Right lobe of liver (tissue), 6 donors: ENCODE data around the gene COX6B2. TPM values are rescaled to one million over a fixed set of nuclear protein-coding genes. Genes with fewer than 3 reads are reported as not detected.

Source experiments
- ATAC-seq, 4 donors: fragments of 200-7000 bp; cut with Tn5 transposase; one replicate each; pipeline ENCODE4 v1.9.1; 2020; ENCODE audit warnings: mild to moderate bottlenecking in 4 of 4, moderate library complexity in 4 of 4
- DNase-seq, 3 donors: peaks; one replicate each; pipeline ENCODE4 v3.0.0-alpha.2; 2020
- H3K27ac ChIP-seq, 3 donors: fragments of 200-600 bp; one replicate each; pipeline ENCODE4 v1.8.0; 2022
- H3K27me3 ChIP-seq, 2 donors: fragments of 200-600 bp; one replicate each; pipeline ENCODE4 v1.8.0; 2022
- H3K36me3 ChIP-seq, 4 donors: fragments of 200-600 bp; sonication (generic) in 1 of 4; one replicate each; pipeline versions ENCODE4 v1.5.1 to v1.8.0; 2017 to 2022; ENCODE audit warnings: control low read depth in 1 of 4
- H3K4me1 ChIP-seq, 4 donors: fragments of 200-600 bp; sonication (generic) in 1 of 4; one replicate each; pipeline versions ENCODE4 v1.5.1 to v1.8.0; 2017 to 2022; ENCODE audit warnings: control low read depth in 1 of 4
- H3K4me3 ChIP-seq, 3 donors: fragments of 200-600 bp; one replicate each; pipeline ENCODE4 v1.8.0; 2022
- H3K9me3 ChIP-seq, 4 donors: fragments of 200-600 bp; sonication (generic) in 1 of 4; one replicate each; pipeline versions ENCODE4 v1.5.1 to v1.8.0; 2017 to 2022; ENCODE audit warnings: control low read depth in 1 of 4
- CTCF ChIP-seq, 4 donors: fragments of 200-600 bp in 3 of 4; fragments of 450-650 bp in 1 of 4; IDR thresholded peaks; one replicate each; pipeline versions ENCODE4 v1.5.1 to v1.8.0; 2016 to 2022; ENCODE audit warnings: antibody characterized with exemption in 4 of 4, mild to moderate bottlenecking in 2 of 4
- POLR2A ChIP-seq: fragments of 450-650 bp; IDR thresholded peaks from one replicate; pipeline ENCODE4 v1.6.1; 2017; ENCODE audit warnings: antibody characterized with exemption, mild to moderate bottlenecking
- WGBS: methylation state at CpG from one replicate; pipeline ENCODE4 v1.1.6; 2018; ENCODE audit warnings: low coverage, low lambda C conversion rate; ENCODE audit not compliant: insufficient coverage; ENCODE audit errors: missing lambda C conversion rate; 5-methylcytosine and 5-hydroxymethylcytosine counted together
- intact Hi-C, 2 donors: fragments of 100-400 bp; cut with DNase I; formaldehyde crosslinking; loops; one replicate each; pipeline versions ENCODE4 v1.11.2 to v1.14.1; 2022
- total RNA-seq, 6 experiments: library from RNA; depleted of rRNA in 2 of 6; stranded (reverse); fragments of >200 nt in 2 of 6; fragmentation: NEBNext Ultra II Directional in 3 of 6; extraction: Animal tissue kit (Norgen Biotek cat#: 25700) in 3 of 6; gene quantifications; one replicate each; pipeline versions ENCODE4 v1.1.0 to v1.2.4, GENCODE V29; 2016 to 2023
- donor health status: DM: no; HTN: yes; CAD: no.
- donor health status: DM: no; HTN: no; CAD: no.
- donor health status: DM: no; HTN: no; CAD: no.
- donor health status: DM: no; HTN: yes; CAD: no.
- donor health status: DM: no; HTN: yes; CAD: no.

COX6B2 gene
- total RNA-seq, 6 experiments from 2014 or later: not detected

- Histone ChIP-seq H3K27ac (no peak overlapping the region), H3K9me3 (no peaks in the 10 kb centered on the region), H3K36me3 (no peaks in the 10 kb centered on the region), H3K4me1 (no peaks in the 10 kb centered on the region), H3K4me3 (no peak overlapping the region), H3K27me3 (no peaks in the 10 kb centered on the region)
- TF ChIP-seq POLR2A (no peak), CTCF (IDR thresholded peaks at IDR 0.05) (no peak)
- DNase-seq: no peak
- ATAC-seq: no peak
- WGBS: 82% methylated on average over 4 of the region's 7 CpGs
- intact Hi-C loops: no loop called here
Observed at GRCh38 chr19:55310498-55310897, 44.0 kb downstream of the COX6B2 start.

GRCh38 chr19:55309448-55309847, 45.1 kb downstream of the COX6B2 start:
- ATAC-seq (no peak), DNase-seq (no peak)
- Histone ChIP-seq H3K4me3 (no peak overlapping the region), H3K27ac (no peak overlapping the region), H3K9me3 (no peaks in the 10 kb centered on the region), H3K36me3 (no peaks in the 10 kb centered on the region), H3K27me3 (no peaks in the 10 kb centered on the region), H3K4me1 (no peaks in the 10 kb centered on the region)
- no peak for TF ChIP-seq POLR2A
- TF ChIP-seq CTCF (IDR thresholded peaks at IDR 0.05): no peak
- intact Hi-C loops: loop anchor here in 1 of 2 donors (10.0 kb wide), 1 partner anchor 95 kb away; the partner anchor contains the start of gene UBE2S
- WGBS: 55% methylated on average over 2 of the region's 5 CpGs

GRCh38 chr19:55308281-55308680, 46.2 kb downstream of the COX6B2 start:
- H3K4me3 ChIP-seq: no peak overlapping the region
- H3K9me3 ChIP-seq: no peaks in the 10 kb centered on the region
- H3K4me1 ChIP-seq: no peaks in the 10 kb centered on the region
- intact Hi-C loops: loop anchor here in 1 of 2 donors (10.0 kb wide), 1 partner anchor 97 kb away; the partner anchor contains the start of gene UBE2S
- 71% methylated on average over 8 of the region's 11 CpGs for WGBS
- H3K27ac ChIP-seq: no peak overlapping the region
- TF ChIP-seq POLR2A (no peak), CTCF (IDR thresholded peaks at IDR 0.05) (no peak)
- DNase-seq (no peak), ATAC-seq (no peak)
- no peaks in the 10 kb centered on the region for H3K27me3 ChIP-seq
- H3K36me3 ChIP-seq: no peaks in the 10 kb centered on the region

- 78% methylated on average over 3 of the region's 3 CpGs for WGBS
- intact Hi-C loops: loop anchor here in 1 of 2 donors (10.0 kb wide), 1 partner anchor 98 kb away; the partner anchor contains the start of gene UBE2S
Observed at GRCh38 chr19:55306712-55307111, 47.8 kb downstream of the COX6B2 start.

More at GRCh38 chr19:55306712-55307111, 47.8 kb downstream of the COX6B2 start:
- Histone ChIP-seq H3K4me3 (no peak overlapping the region), H3K36me3 (no peaks in the 10 kb centered on the region), H3K27me3 (no peaks in the 10 kb centered on the region), H3K27ac (no peak overlapping the region), H3K9me3 (no peaks in the 10 kb centered on the region), H3K4me1 (no peaks in the 10 kb centered on the region)
- ATAC-seq: no peak
- no peak for DNase-seq
- TF ChIP-seq CTCF (IDR thresholded peaks at IDR 0.05) (no peak), POLR2A (no peak)
